ENCODE data around the gene MOSPD3.

The MOSPD3 gene

DNA sequence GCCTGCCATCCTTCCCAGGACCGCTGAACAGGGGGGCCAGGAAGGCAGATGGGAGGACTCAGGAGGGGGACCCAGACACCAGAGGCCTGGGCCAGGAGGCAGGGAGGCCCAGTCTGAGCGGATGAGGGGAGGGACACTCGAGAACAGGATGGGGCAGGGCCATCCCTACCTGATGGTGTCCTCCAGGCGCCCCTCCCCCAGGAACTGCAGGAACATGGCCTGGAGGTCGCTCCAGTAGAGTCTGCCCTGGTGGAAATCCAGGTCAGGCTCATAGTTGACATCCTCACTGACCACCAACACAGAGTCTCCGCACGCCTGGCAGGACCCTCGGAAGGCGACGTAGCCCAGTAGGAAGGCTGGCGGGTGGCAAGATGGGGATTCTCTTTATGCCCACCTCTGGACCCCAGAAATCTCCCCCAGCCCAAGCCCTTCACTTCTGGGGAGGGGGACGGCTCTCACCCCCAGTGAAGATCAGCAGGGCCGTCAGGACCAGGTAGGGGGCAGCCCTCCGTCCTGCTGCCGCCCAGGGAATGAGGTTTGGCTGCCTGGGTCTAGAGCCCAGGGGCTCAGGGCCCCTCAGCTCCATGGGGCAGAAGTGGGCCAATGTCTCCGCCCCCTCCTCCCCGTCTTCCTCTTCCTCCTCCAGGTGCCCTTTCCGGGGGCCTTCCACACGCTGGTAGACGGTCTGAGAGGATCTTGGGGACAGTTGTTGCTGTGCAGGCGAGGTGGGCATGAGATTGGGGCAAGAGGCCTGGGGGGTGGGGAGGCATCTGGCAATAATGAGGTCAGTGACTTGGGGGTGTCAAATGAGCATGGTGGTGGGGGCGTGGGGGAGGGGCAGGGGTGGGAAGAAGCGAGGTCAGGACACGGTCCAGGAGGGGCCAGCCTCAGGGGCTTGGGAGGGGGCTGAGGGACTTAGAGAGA is 28.4 kb downstream of the MOSPD3 start:
- DNase-seq (ENCODE audit: extremely low read depth, low read depth): no peak
- TF ChIP-seq CTCF (IDR thresholded peaks at IDR 0.05; ENCODE audit: low read depth, low read length, missing control alignments): no peak
- no peak overlapping the region for H3K4me3 ChIP-seq (replicated peaks; ENCODE audit: low read depth, low read length)

- DNase-seq (ENCODE audit: extremely low read depth, low read depth): no peak
- TF ChIP-seq CTCF (IDR thresholded peaks at IDR 0.05; ENCODE audit: low read depth, low read length, missing control alignments): no peak
- no peak within 1 kb of the TSS for H3K4me3 ChIP-seq (replicated peaks; ENCODE audit: low read depth, low read length)
Observed at GRCh38 chr7:100641463-100641859, 29.1 kb downstream of the MOSPD3 start, which contains the start of gene TFR2. TSS of gene TFR2 (minus strand) at chr7:100641552. CDS start at chr7:100641509, 43 bp downstream.

GRCh38 chr7:100641860-100642533 is 29.7 kb downstream of the MOSPD3 start:
- TF ChIP-seq CTCF (IDR thresholded peaks at IDR 0.05; ENCODE audit: low read depth, low read length, missing control alignments): no peak
- no peak overlapping the region for H3K4me3 ChIP-seq (replicated peaks; ENCODE audit: low read depth, low read length)
- DNase-seq (ENCODE audit: extremely low read depth, low read depth): no peak

DNA sequence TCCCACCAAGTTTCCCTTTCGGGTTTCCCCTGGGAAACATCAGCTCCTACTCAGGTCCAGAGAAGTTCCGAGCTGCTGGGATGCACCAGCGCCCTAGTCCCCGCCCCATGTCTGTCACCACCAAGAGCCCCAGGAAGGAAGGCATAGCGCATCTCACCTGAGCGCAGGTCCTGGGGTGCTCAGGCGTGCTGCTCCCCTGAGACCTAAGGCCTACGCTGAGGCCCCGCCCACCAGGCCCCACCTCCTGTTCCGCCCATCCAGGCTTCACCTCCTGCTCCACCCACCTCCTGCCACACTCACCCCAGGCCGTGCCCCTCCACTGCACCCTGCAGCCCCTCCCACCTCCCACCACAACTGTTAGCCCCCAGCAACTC is 30.2 kb downstream of the MOSPD3 start:
- DNase-seq (ENCODE audit: extremely low read depth, low read depth): no peak
- TF ChIP-seq CTCF (IDR thresholded peaks at IDR 0.05; ENCODE audit: low read depth, low read length, missing control alignments): no peak
- no peak overlapping the region for H3K4me3 ChIP-seq (replicated peaks; ENCODE audit: low read depth, low read length)

DNA sequence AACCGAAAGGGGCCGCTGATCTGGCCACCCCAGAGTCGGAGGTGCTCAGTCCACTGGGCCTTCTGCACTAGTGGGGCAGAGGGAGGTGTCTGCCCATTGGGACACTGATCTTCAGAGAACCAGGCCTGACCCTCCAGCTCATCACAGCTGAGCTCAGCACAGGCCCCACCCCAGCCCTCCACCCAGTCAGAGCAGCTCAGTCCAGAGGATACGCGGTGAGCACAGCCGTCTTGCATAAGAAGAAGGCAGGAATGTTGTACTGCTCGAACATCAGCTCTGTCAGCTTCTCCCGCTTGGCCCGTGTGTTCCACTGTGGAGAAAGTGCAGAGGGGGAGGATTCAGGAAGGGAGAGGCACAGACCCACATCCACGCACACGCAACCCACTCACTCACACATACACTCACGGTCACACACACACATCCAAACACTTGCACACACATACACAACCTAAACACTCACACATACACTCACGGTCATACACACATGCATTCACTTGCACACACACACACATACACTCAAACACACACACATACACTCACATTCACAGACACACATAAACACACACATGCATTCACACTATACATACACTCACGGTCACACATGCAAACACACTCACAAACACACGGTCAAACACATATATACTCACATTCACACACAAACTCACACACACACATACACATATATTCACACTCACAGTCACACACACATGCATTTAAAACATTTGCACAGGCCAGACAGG is 37.7 kb downstream of the MOSPD3 start:
- no peak for DNase-seq (ENCODE audit: extremely low read depth, low read depth)
- TF ChIP-seq CTCF (IDR thresholded peaks at IDR 0.05; ENCODE audit: low read depth, low read length, missing control alignments): no peak
- H3K4me3 ChIP-seq (replicated peaks; ENCODE audit: low read depth, low read length): no peak overlapping the region

DNA sequence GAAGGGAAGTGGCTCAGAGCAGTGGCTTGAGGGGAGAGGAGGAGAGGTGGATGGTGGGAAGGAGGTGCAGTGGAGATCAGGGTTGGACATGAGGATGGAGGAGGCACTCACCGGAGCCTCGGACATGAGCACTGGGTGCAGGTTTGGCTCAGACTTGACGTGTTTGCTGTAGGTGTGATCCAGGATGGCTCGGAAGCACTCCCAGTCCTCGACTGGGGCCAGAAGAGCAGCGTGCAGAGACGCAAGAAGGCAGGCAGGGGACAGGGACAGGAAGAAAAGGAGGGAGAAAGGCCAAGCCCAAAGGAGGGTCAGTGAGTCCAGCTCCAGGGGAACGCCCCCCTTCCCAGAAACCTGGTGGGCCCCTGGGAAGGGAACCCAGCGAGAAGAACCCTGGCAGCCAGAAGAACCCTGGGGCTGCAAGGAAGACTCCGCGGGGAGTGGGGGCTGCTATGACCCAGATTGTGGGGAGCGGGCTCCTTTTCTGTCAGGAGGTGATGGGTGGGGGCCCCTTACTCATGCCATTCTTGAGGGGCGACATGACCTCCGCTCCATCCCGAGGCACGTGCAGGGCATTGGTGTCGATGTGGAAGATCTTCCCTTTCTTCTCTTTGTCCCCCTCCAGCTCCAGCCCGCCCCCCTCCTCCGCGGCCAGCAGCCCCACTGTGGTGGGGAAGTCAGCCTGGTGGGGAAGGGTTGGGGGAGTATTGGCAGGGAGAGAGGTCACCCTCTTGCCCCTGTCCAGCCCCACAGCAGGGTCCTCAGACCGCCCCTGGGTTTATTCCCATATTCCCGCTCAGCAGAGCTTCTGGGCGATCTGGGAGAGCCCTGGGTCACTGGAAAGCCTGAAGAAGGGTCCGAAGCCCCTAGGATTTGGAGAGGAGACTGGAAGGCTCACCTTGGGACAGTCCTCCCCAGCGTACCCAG is 42.8 kb downstream of the MOSPD3 start:
- no peak overlapping the region for H3K4me3 ChIP-seq (replicated peaks; ENCODE audit: low read depth, low read length)

More for the DNA sequence above, 42.8 kb downstream of the MOSPD3 start:
- no peak for DNase-seq (ENCODE audit: extremely low read depth, low read depth)
- TF ChIP-seq CTCF (IDR thresholded peaks at IDR 0.05; ENCODE audit: low read depth, low read length, missing control alignments): no peak
